GM19025 (cell line): Measurements from ENCODE around the gene HMX1.

ENCODE experiments used
- ATAC-seq: cut with Tn5 transposase; IDR thresholded peaks from one replicate; pipeline ENCODE4 v1.9.1; 2021; ENCODE audit warnings: mild to moderate bottlenecking, low read depth, moderate library complexity; ENCODE audit not compliant: unreplicated experiment

HMX1 gene

GRCh38 chr4:8893624-8894423 is 22.2 kb upstream of the HMX1 start:
- ATAC-seq = no peak

GRCh38 chr4:8893227-8893623 is 21.6 kb upstream of the HMX1 start:
- no peak for ATAC-seq

- ATAC-seq = no peak
Observed at GRCh38 chr4:8892556-8893226, 21.1 kb upstream of the HMX1 start.

GRCh38 chr4:8891646-8892555 is 20.3 kb upstream of the HMX1 start:
- no peak for ATAC-seq

GRCh38 chr4:8891255-8891645 is 19.6 kb upstream of the HMX1 start:
- no peak for ATAC-seq

- ATAC-seq = no peak
Observed at GRCh38 chr4:8888856-8889255, 17.2 kb upstream of the HMX1 start.

GRCh38 chr4:8886612-8887406 is 15.2 kb upstream of the HMX1 start:
- ATAC-seq = no peak

- no peak for ATAC-seq
Observed at GRCh38 chr4:8882239-8882638, 10.6 kb upstream of the HMX1 start.

- no peak for ATAC-seq
Observed at GRCh38 chr4:8880851-8881250, 9.2 kb upstream of the HMX1 start.

GRCh38 chr4:8879574-8879973 is 7.9 kb upstream of the HMX1 start:
- ATAC-seq = no peak

- no peak for ATAC-seq
Observed at GRCh38 chr4:8878421-8878820, 6.8 kb upstream of the HMX1 start.

- ATAC-seq = no peak
Observed at GRCh38 chr4:8877780-8878040, 6.1 kb upstream of the HMX1 start.

GRCh38 chr4:8876982-8877779 is 5.5 kb upstream of the HMX1 start:
- ATAC-seq = no peak

- ATAC-seq = no peak
Observed at GRCh38 chr4:8874896-8875680, 3.4 kb upstream of the HMX1 start.

- ATAC-seq = no peak
Observed at GRCh38 chr4:8874003-8874895, 2.6 kb upstream of the HMX1 start.

- ATAC-seq = no peak
Observed at GRCh38 chr4:8872402-8873291, 1.0 kb upstream of the HMX1 start.
